Astrocyte of the spinal cord (primary cell): ENCODE measurements around the gene GPR150.

ENCODE experiments used
- DNase-seq: peaks from one replicate; pipeline ENCODE4 v3.0.0; 2011; ENCODE audit warnings: low read depth, low spot score
- H3K4me3 ChIP-seq: 2 replicates; pipeline ENCODE4 v1.5.1; 2011; ENCODE audit warnings: low read depth, mild to moderate bottlenecking, low read length, moderate library complexity
- in situ Hi-C: cut with HindIII; loops from 2 replicates; pipeline ENCODE4 v1.10.0; 2017; ENCODE audit warnings: low sequenced_read_pairs
- TF ChIP-seq, protein P1 (sequence below): IDR thresholded peaks from 2 replicates; pipeline ENCODE4 v1.5.1; 2012; ENCODE audit warnings: low read depth, mild to moderate bottlenecking, low read length, inconsistent platforms

Gene GPR150

DNA sequence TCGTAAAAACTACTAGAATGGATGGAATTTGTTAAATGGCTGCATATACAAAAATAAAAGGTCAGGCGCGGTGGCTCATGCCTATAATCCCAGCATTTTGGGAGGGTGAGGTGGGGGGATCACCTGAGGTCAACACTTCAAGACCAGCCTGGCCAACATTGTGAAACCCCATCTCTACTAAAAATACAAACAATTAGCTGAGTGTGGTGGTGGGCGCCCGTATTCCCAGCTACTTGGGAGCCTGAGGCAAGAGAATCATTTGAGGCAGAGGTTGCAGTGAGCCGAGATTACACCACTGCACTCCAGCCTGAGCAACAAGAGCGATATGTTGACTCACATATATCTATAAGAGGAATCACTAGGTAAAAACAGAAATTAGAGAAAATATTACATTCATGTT is 9.3 kb upstream of the GPR150 start:
- in situ Hi-C loops = no loop called here
- no peak for DNase-seq
- TF ChIP-seq, protein P1, sequence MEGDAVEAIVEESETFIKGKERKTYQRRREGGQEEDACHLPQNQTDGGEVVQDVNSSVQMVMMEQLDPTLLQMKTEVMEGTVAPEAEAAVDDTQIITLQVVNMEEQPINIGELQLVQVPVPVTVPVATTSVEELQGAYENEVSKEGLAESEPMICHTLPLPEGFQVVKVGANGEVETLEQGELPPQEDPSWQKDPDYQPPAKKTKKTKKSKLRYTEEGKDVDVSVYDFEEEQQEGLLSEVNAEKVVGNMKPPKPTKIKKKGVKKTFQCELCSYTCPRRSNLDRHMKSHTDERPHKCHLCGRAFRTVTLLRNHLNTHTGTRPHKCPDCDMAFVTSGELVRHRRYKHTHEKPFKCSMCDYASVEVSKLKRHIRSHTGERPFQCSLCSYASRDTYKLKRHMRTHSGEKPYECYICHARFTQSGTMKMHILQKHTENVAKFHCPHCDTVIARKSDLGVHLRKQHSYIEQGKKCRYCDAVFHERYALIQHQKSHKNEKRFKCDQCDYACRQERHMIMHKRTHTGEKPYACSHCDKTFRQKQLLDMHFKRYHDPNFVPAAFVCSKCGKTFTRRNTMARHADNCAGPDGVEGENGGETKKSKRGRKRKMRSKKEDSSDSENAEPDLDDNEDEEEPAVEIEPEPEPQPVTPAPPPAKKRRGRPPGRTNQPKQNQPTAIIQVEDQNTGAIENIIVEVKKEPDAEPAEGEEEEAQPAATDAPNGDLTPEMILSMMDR = no peak

DNA sequence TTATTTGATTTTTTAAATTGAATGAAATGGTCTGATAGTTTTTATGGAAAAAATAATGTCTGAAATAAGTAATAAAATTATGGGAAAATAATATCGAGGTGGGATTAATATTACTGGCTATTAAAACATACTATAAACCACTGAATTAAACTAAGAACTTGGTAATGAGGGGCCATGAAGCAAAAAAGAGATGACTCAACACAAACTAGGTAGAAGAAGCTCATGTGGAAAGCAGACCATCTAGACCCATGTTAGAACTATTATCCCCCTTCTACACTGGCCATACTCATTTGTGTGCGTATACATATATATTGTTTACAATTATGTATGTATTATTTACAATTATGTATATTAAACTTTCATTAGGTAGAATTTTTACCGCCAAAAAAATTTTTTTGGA is 8.5 kb upstream of the GPR150 start:
- in situ Hi-C loops = no loop called here
- no peak overlapping the region for H3K4me3 ChIP-seq
- TF ChIP-seq, protein P1 = no peak
- no peak for DNase-seq

More for the DNA sequence above, 9.3 kb upstream of the GPR150 start:
- no peak overlapping the region for H3K4me3 ChIP-seq

DNA sequence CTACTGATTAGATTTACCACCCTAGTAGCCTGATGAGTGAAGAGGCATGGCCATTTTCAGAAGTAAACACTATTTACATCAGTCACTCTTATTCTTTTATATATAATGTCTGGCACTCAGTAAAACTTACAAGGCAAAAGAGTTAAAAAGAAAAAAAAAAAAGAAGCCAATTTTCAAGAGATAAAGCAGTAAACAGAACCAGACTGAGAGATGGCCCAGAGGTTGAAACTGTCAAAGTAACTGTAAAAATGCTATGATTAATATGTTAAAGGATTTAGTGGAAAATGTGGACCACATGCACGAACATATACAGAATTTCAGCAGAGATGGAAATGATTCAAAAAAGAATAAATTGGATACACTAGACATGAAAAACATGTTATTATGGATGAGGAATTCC is 6.4 kb upstream of the GPR150 start:
- H3K4me3 ChIP-seq = no peak overlapping the region
- no peak for DNase-seq
- in situ Hi-C loops = no loop called here
- TF ChIP-seq, protein P1 = no peak

DNA sequence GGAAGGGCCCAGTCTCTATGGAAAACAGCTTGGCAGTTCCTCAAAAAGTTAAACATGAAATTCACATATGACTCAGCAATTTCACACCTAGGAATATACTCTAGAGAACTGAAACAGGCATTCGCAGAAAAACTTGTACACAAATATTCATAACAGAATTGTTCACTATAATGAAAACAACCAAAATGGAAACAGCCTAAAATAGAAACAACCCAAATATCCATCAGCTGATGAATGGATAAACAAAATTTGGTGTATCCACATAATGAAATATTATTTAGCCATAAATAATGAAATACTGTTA is 4.8 kb upstream of the GPR150 start:
- TF ChIP-seq, protein P1 = no peak
- H3K4me3 ChIP-seq = no peak overlapping the region
- DNase-seq = no peak
- in situ Hi-C loops = no loop called here

DNA sequence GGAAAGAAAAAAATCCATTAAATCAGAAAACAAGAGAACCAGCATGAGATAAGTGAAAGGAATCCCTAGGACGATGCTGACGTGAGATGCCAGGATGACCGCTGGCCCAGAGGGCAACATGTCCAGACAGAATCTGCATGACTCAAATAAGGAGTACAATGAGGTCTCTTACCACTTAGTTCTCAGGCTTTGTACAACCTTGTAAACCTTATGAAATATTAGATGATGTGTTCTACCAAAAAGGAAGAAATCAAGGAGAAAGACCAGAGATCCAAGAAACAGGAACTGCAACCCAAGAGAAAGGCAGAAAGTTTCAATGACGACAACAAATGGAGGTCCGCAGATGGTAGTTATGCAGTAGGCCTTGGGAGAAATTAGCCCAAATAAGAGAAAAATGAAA is 2.8 kb upstream of the GPR150 start:
- TF ChIP-seq, protein P1 = no peak
- in situ Hi-C loops = no loop called here
- peak; percentile 23 for DNase-seq
- no peak overlapping the region for H3K4me3 ChIP-seq

DNA sequence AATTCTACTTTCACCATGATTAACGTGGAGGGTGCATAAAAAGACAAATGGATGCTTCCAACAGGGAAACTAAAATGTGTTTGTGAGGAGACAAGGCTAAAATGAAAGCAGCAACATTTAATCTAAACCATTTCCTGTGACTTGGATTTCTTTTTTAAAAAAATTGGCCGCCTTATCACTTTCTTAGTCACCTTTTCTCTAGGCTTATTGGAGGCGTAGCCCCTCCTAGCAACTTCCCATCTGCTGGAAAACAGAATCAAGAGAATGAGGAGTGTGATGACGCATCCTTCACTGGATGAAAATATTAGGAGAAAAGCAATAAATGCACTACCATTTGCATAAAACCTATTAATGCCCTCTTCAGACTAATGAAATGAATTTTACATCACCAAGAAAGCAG is 791 bp upstream of the GPR150 start:
- no peak for DNase-seq
- in situ Hi-C loops = no loop called here
- TF ChIP-seq, protein P1 = no peak
- no peak overlapping the region for H3K4me3 ChIP-seq

DNA sequence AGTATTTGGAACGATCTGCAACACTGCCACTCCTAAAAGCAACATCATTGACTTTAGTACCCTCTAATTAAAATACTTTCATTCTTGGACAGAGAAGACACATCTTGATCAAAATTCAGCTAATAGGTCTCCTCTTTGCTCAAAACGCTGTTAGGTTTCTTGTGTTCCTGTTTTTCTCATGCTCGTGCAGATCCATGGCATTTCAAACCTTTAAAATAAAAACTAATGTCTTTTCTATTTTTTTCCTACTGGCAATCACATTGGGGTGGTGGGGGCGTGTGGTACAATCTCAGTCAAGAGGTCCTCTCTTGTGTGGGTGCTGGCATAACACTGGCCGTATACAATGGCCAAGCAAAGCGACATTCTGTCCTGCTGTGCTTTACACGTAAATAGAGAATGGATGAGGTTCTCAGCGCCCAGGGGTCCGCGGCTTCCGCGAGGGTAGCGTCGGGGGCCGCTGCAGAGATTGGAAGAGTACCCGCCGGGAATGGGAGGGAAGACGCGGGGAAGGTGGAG is 315 bp upstream of the GPR150 start:
- TF ChIP-seq, protein P1 = no peak
- DNase-seq = no peak
- peak overlapping the region; percentile 45 for H3K4me3 ChIP-seq
- in situ Hi-C loops = no loop called here
